Endothelial cell (in vitro differentiated cells): ENCODE data around the gene CADM2. TPM values are rescaled to one million over a fixed set of nuclear protein-coding genes. Genes with fewer than 3 reads are reported as not detected.

Source experiments
- DNase-seq: peaks from one replicate; pipeline ENCODE4 v3.0.0; 2021; ENCODE audit warnings: low spot score
- H3K27ac Mint-ChIP-seq: one replicate; pipeline ENCODE4 v1.8.0; 2021; ENCODE audit warnings: mixed read lengths, inconsistent platforms; ENCODE audit not compliant: unreplicated experiment
- H3K27me3 Mint-ChIP-seq: one replicate; pipeline ENCODE4 v1.8.0; 2021; ENCODE audit warnings: mild to moderate bottlenecking, moderate library complexity, mixed read lengths, inconsistent platforms; ENCODE audit not compliant: unreplicated experiment
- H3K36me3 Mint-ChIP-seq: one replicate; pipeline ENCODE4 v1.8.0; 2021; ENCODE audit warnings: mild to moderate bottlenecking, low read depth, mixed read lengths, inconsistent platforms; ENCODE audit not compliant: unreplicated experiment
- H3K4me1 Mint-ChIP-seq: one replicate; pipeline ENCODE4 v1.8.0; 2021; ENCODE audit warnings: mild to moderate bottlenecking, mixed read lengths, inconsistent platforms; ENCODE audit not compliant: unreplicated experiment
- H3K4me3 Mint-ChIP-seq: one replicate; pipeline ENCODE4 v1.8.0; 2021; ENCODE audit warnings: mild to moderate bottlenecking, mixed read lengths, inconsistent platforms; ENCODE audit not compliant: unreplicated experiment
- H3K9me3 Mint-ChIP-seq: one replicate; pipeline ENCODE4 v1.8.0; 2021; ENCODE audit warnings: mixed read lengths, inconsistent platforms; ENCODE audit not compliant: unreplicated experiment
- CTCF ChIP-seq: fragments of 200-600 bp; sonication (generic); IDR thresholded peaks from one replicate; pipeline ENCODE4 v1.5.0; 2021; ENCODE audit warnings: antibody characterized with exemption; ENCODE audit not compliant: unreplicated experiment
- total RNA-seq: library from RNA; stranded (reverse); fragmentation: NEBNext Ultra II Directional; extraction: Animal tissue kit (Norgen Biotek cat#: 25700); gene quantifications from one replicate; pipeline ENCODE4 v1.2.1, GENCODE V29; 2021; ENCODE audit not compliant: unreplicated experiment

Gene CADM2
- total RNA-seq, 1 donor from 2014 or later, result 0.97 TPM

GRCh38 chr3:85760342-85760741, 801.6 kb downstream of the CADM2 start:
- no peaks in the 10 kb centered on the region for H3K27me3 Mint-ChIP-seq
- H3K27ac Mint-ChIP-seq, result no peak overlapping the region
- no peaks in the 10 kb centered on the region for H3K36me3 Mint-ChIP-seq
- no peaks in the 10 kb centered on the region for H3K9me3 Mint-ChIP-seq
- peaks cover 6% of the 10 kb centered on the region for H3K4me1 Mint-ChIP-seq
- no peak for DNase-seq
- no peak for TF ChIP-seq CTCF
- H3K4me3 Mint-ChIP-seq, result no peak overlapping the region

DNA sequence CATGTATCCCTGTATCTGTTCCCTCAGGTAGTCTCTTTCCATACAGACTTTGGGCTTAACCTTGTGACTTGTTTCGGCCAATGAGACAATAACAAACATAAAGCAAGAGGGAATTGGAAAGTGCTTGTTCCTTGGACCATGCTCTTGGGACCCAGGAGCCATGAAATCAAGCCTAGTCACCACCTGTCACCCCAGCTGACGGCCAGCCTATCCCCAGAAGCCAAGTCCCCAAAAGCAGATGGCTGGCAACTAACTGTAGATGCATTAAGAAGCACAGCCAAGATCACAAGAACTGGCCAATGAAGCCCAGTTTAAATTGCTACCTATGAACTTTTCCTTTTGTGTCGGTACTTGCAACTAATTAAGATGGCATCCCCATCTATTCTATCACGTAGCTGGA, 822.0 kb downstream of the CADM2 start:
- Mint-ChIP-seq H3K36me3 (no peaks in the 10 kb centered on the region), H3K27me3 (no peaks in the 10 kb centered on the region), H3K4me1 (no peaks in the 10 kb centered on the region), H3K9me3 (no peaks in the 10 kb centered on the region), H3K27ac (no peak overlapping the region), H3K4me3 (no peak overlapping the region)
- no peak for DNase-seq
- TF ChIP-seq CTCF, result no peak

DNA sequence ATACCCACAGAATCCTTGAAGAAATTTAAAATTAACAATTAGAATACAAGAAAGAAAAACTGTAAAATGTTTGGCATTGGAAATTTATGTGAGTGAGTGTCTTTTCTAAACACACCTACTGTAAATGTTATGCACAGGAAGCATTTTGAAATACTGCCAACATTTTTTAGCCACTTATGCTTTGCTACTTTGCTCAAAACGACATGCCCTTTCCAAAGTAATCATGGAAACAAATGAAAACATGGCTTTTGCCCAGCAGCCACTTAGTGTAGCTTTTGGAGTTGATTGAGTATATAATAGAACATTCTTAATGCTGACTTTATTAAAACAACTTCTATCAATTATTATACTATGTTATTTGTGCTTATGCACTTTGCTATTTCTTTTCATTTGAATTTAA, 823.0 kb downstream of the CADM2 start:
- H3K4me3 Mint-ChIP-seq, result no peak overlapping the region
- no peaks in the 10 kb centered on the region for H3K9me3 Mint-ChIP-seq
- no peaks in the 10 kb centered on the region for H3K4me1 Mint-ChIP-seq
- TF ChIP-seq CTCF, result no peak
- no peak for DNase-seq
- no peak overlapping the region for H3K27ac Mint-ChIP-seq
- no peaks in the 10 kb centered on the region for H3K27me3 Mint-ChIP-seq
- H3K36me3 Mint-ChIP-seq, result no peaks in the 10 kb centered on the region

- Mint-ChIP-seq H3K36me3 (no peaks in the 10 kb centered on the region), H3K4me1 (no peaks in the 10 kb centered on the region), H3K27ac (no peak overlapping the region), H3K4me3 (no peak overlapping the region), H3K9me3 (no peaks in the 10 kb centered on the region), H3K27me3 (no peaks in the 10 kb centered on the region)
- no peak for DNase-seq
- TF ChIP-seq CTCF, result no peak
Measured at GRCh38 chr3:85783291-85783690, 824.5 kb downstream of the CADM2 start.

- Mint-ChIP-seq H3K4me3 (no peak overlapping the region), H3K27me3 (no peaks in the 10 kb centered on the region), H3K9me3 (no peaks in the 10 kb centered on the region), H3K27ac (no peak overlapping the region), H3K4me1 (no peaks in the 10 kb centered on the region), H3K36me3 (no peaks in the 10 kb centered on the region)
- DNase-seq, result no peak
- TF ChIP-seq CTCF, result no peak
Measured at GRCh38 chr3:85785766-85786165, 827.0 kb downstream of the CADM2 start.
